GM23248 (cell line): Measurements from ENCODE around the gene CPED1. TPM values are rescaled to one million over a fixed set of nuclear protein-coding genes. Genes with fewer than 3 reads are reported as not detected.
"Not testable (repeated sequence)": the region's sequence is repeated elsewhere in the genome, so short reads cannot be mapped to it uniquely, and the experiment has no call there.

Experiments
- DNase-seq: peaks from one replicate; pipeline ENCODE4 v3.0.0-alpha.2; 2015
- H2AFZ ChIP-seq: fragments of 200-600 bp; sonication (generic); 2 replicates; pipeline ENCODE4 v1.6.1; 2016; ENCODE audit warnings: antibody characterized with exemption
- H3F3A ChIP-seq: fragments of 200-600 bp; sonication (generic); 2 replicates; pipeline ENCODE4 v1.6.1; 2016; ENCODE audit warnings: mild to moderate bottlenecking, antibody characterized with exemption, mixed run types; ENCODE audit not compliant: insufficient read depth
- H3K27ac ChIP-seq: fragments of 200-600 bp; sonication (generic); 2 replicates; pipeline ENCODE4 v1.5.1; 2016; ENCODE audit warnings: mild to moderate bottlenecking
- H3K27me3 ChIP-seq: fragments of 200-600 bp; sonication (generic); replicated peaks from 2 replicates; pipeline ENCODE4 v1.6.1; 2016; ENCODE audit warnings: mild to moderate bottlenecking; ENCODE audit not compliant: insufficient read depth
- H3K36me3 ChIP-seq: fragments of 200-600 bp; sonication (generic); 2 replicates; pipeline ENCODE4 v1.6.1; 2016; ENCODE audit warnings: low read depth, mild to moderate bottlenecking
- H3K4me1 ChIP-seq: fragments of 200-600 bp; sonication (generic); 2 replicates; pipeline ENCODE4 v1.6.1; 2016; ENCODE audit warnings: mild to moderate bottlenecking; ENCODE audit not compliant: insufficient read depth
- H3K4me2 ChIP-seq: fragments of 200-600 bp; sonication (generic); one replicate; pipeline ENCODE4 v1.6.1; 2016; ENCODE audit warnings: mild to moderate bottlenecking; ENCODE audit not compliant: unreplicated experiment
- H3K4me3 ChIP-seq: fragments of 200-600 bp; sonication (generic); 2 replicates; pipeline ENCODE4 v1.5.1; 2016; ENCODE audit warnings: mild to moderate bottlenecking
- H3K79me2 ChIP-seq: fragments of 200-600 bp; sonication (generic); 2 replicates; pipeline ENCODE4 v1.6.1; 2016; ENCODE audit warnings: mild to moderate bottlenecking; ENCODE audit not compliant: insufficient read depth
- H3K9ac ChIP-seq: fragments of 200-600 bp; sonication (generic); 2 replicates; pipeline ENCODE4 v1.6.1; 2016; ENCODE audit warnings: mild to moderate bottlenecking
- H3K9me2 ChIP-seq: fragments of 200-600 bp; sonication (generic); 2 replicates; pipeline ENCODE4 v1.6.1; 2016; ENCODE audit warnings: mixed run types, mild to moderate bottlenecking, moderate library complexity; ENCODE audit not compliant: insufficient read depth
- H3K9me3 ChIP-seq: fragments of 200-600 bp; sonication (generic); one replicate; pipeline ENCODE4 v1.6.1; 2017; ENCODE audit warnings: low read depth
- H4K20me1 ChIP-seq: fragments of 200-600 bp; sonication (generic); 2 replicates; pipeline ENCODE4 v1.6.0; 2016; ENCODE audit not compliant: insufficient read depth
- EZH2 ChIP-seq: fragments of 200-600 bp; sonication (generic); IDR thresholded peaks from 2 replicates; pipeline ENCODE4 v1.6.1; 2018; ENCODE audit warnings: antibody characterized with exemption, mild to moderate bottlenecking; ENCODE audit not compliant: insufficient read depth, poor library complexity, severe bottlenecking
- EZH2phosphoT487 ChIP-seq: fragments of 200-600 bp; sonication (generic); IDR thresholded peaks from 2 replicates; pipeline ENCODE4 v1.6.1; 2018; ENCODE audit warnings: antibody characterized with exemption, moderate library complexity, mild to moderate bottlenecking, low read depth; ENCODE audit not compliant: insufficient read depth
- WGBS, 2 experiments: methylation state at CpG; one replicate each; pipeline ENCODE4 v1.1.6; 2015 to 2017; ENCODE audit warnings: low lambda C conversion rate in 2 of 2, low coverage in 1 of 2; ENCODE audit errors: missing lambda C conversion rate in 2 of 2; 5-methylcytosine and 5-hydroxymethylcytosine counted together
- in situ Hi-C: fragments of 300-500 bp; cut with MboI; formaldehyde crosslinking; loops from 2 replicates; pipeline ENCODE4 v1.15.0; 2020
- polyA plus RNA-seq: library from polyadenylated mRNA; unstranded; fragments of >200 nt; fragmentation: Nextera tagmentation; extraction: Ambion mirVana; gene quantifications from 2 replicates; pipeline ENCODE4 v1.2.1, GENCODE V29; 2016
- total RNA-seq: library from RNA; depleted of rRNA; stranded (reverse); fragments of >200 nt; shearing (Covaris generic); gene quantifications from 2 replicates; pipeline ENCODE4 v1.2.3, GENCODE V29; 2014

Gene CPED1
- total and polyA plus RNA-seq, 2 experiments from 2014 or later: 12.4 to 20.2 TPM

DNA sequence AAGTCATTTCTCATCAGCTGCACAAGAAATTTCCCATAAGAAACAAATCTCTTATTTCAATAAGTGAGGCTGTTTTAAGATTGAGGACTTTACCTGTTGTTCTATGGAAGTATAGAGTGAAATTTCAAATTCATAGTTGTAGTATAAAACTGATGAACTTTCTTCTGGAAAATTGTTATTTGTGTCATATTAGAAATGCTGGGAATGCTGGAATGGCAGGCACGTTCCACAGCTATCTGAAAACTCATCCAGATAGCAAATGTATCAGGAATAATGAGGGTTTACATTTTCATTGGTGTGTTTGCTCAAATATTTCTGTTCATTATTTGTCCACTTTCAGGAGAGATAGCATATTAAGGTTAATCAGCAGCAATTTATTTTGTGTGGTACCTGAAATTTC is 40.8 kb downstream of the CPED1 start:
- H2AFZ ChIP-seq: no peak overlapping the region
- DNase-seq: no peak
- no peak overlapping the region for H3K27ac ChIP-seq
- no peaks in the 10 kb centered on the region for H3K79me2 ChIP-seq
- TF ChIP-seq EZH2: no peak
- no peak for TF ChIP-seq EZH2phosphoT487
- H3K4me2 ChIP-seq: no peak overlapping the region
- no peaks in the 10 kb centered on the region for H3K36me3 ChIP-seq
- peaks cover 18% of the 10 kb centered on the region for H3K4me1 ChIP-seq
- no peaks in the 10 kb centered on the region for H4K20me1 ChIP-seq
- H3F3A ChIP-seq: peaks cover 8% of the 10 kb centered on the region; the same call in 1 of the 2 replicates
- H3K9me2 ChIP-seq: no peaks in the 10 kb centered on the region
- in situ Hi-C loops: no loop called here
- no peak overlapping the region for H3K9ac ChIP-seq
- no peak overlapping the region for H3K4me3 ChIP-seq
- WGBS, 2 experiments: 98 to 100% methylated on average over 1 of the region's 1 CpG
- no peaks in the 10 kb centered on the region for H3K27me3 ChIP-seq
- no peaks in the 10 kb centered on the region for H3K9me3 ChIP-seq

DNA sequence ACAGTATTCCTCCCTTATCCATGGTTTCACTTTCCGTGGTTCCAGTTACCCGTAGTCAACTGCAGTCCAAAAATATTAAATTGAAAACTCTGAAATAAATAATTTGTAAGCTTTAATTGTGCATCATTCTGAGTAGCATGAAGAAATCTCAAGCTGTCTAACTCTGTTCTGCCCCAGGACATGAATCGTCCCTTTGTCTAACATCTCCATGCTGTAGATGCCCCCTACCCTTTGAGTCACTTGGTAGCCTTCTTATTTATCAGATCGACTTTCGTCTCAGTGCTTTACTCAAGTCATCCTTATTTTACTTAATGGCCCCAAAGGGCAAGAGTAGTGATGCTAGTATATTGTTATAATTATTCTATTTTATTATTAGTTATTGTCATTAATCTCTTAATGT is 41.8 kb downstream of the CPED1 start:
- H3K4me3 ChIP-seq: no peak overlapping the region
- DNase-seq: no peak

DNA sequence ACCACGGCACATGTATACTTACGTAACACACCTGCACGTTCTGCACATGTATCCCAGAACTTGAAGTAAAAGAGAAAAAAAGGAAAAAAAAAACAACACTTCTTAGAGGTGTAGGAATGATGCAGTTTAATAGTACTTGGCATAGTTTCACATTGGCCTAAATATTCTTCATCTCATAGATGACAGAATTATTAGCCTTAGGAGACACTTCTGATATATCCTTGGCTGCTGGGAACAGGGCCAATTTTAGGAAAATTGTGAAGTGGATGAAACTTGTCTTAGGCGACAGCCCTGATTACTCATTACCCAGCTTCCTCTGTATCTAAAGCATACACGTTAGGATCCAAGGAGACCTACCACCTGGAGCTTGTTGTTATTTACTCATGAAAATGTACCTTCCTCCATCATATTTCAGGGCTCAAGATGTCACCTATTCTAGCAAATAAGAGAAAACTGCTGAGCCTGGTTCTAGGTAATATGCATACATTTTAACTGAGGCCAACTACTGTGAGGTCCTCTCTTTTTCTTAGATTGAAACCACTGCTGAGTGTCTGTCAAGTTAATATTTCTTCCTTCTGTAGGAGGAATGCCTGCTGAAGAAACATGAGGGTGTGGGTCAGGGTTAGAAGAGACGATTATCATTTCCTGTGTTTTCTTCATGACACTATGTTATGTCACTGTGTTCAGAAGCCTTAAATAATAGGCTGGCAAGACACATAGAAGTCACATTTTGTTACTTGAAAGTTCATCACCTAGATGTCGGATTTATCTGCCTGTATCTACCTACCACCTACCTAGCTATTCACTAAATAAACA is 44.3 kb downstream of the CPED1 start:
- no peak for TF ChIP-seq EZH2phosphoT487
- no peak for TF ChIP-seq EZH2
- peak overlapping the region; percentile 37; the same call in 1 of the 2 replicates for H2AFZ ChIP-seq

More for the DNA sequence above, 41.8 kb downstream of the CPED1 start:
- in situ Hi-C loops: no loop called here
- H2AFZ ChIP-seq: no peak overlapping the region
- peaks cover 8% of the 10 kb centered on the region; the same call in 1 of the 2 replicates for H3F3A ChIP-seq
- no peak overlapping the region for H3K4me2 ChIP-seq
- no peak overlapping the region for H3K27ac ChIP-seq
- no peak overlapping the region for H3K9ac ChIP-seq
- no peaks in the 10 kb centered on the region for H3K79me2 ChIP-seq
- H4K20me1 ChIP-seq: no peaks in the 10 kb centered on the region
- no peaks in the 10 kb centered on the region for H3K9me2 ChIP-seq
- no peak for TF ChIP-seq EZH2
- no peak for TF ChIP-seq EZH2phosphoT487
- H3K36me3 ChIP-seq: no peaks in the 10 kb centered on the region
- H3K27me3 ChIP-seq: no peaks in the 10 kb centered on the region
- peaks cover 12% of the 10 kb centered on the region for H3K4me1 ChIP-seq
- WGBS, 2 experiments: 95 to 98% methylated on average over 5 of the region's 5 CpGs
- no peaks in the 10 kb centered on the region for H3K9me3 ChIP-seq

DNA sequence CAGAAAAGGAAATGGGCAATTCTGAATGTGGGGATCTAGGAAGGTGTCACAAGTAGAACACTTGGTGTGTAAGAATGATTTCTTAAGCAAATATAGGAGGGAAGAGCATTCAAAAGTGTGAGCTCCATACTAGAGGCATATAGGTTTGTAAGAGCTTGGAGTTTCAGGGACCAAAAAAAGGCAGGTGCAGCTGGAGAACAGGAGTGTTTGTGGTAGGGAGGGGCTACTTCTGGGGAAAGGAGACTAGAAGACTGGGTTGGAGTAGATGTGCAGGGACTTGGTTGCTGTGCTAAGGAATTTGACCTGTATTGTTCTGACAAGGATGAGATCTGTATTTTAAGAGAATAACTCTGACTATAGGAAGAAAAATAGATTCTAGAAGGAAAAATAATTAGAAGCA is 46.4 kb downstream of the CPED1 start:
- H3K4me1 ChIP-seq: peaks cover 12% of the 10 kb centered on the region
- H3K79me2 ChIP-seq: peaks cover 9% of the 10 kb centered on the region; the same call in 1 of the 2 replicates
- no peaks in the 10 kb centered on the region for H3K36me3 ChIP-seq
- H3K9me2 ChIP-seq: no peaks in the 10 kb centered on the region
- no peak for TF ChIP-seq EZH2phosphoT487
- TF ChIP-seq EZH2: no peak
- H3K9ac ChIP-seq: no peak overlapping the region
- no peak for DNase-seq
- no peaks in the 10 kb centered on the region for H3K27me3 ChIP-seq
- H3K4me2 ChIP-seq: no peak overlapping the region
- H3K27ac ChIP-seq: no peak overlapping the region
- in situ Hi-C loops: no loop called here
- H3F3A ChIP-seq: peaks cover 8% of the 10 kb centered on the region; the same call in 1 of the 2 replicates
- no peaks in the 10 kb centered on the region for H3K9me3 ChIP-seq
- H3K4me3 ChIP-seq: no peak overlapping the region
- no peak overlapping the region for H2AFZ ChIP-seq
- no peaks in the 10 kb centered on the region for H4K20me1 ChIP-seq

More for the DNA sequence above, 44.3 kb downstream of the CPED1 start:
- DNase-seq: peak; percentile 37
- Histone ChIP-seq H3K9me3 (no peaks in the 10 kb centered on the region), H4K20me1 (no peaks in the 10 kb centered on the region), H3K36me3 (no peaks in the 10 kb centered on the region), H3K27me3 (no peaks in the 10 kb centered on the region), H3K4me2 (no peak overlapping the region), H3F3A (peaks cover 8% of the 10 kb centered on the region; the same call in 1 of the 2 replicates), H3K4me3 (no peak overlapping the region), H3K27ac (peak overlapping the region; percentile 19; the same call in 1 of the 2 replicates), H3K4me1 (peaks cover 12% of the 10 kb centered on the region), H3K9me2 (no peaks in the 10 kb centered on the region), H3K9ac (no peak overlapping the region), H3K79me2 (peaks cover 9% of the 10 kb centered on the region; the same call in 1 of the 2 replicates)
- in situ Hi-C loops: no loop called here
- WGBS, 2 experiments: 57 to 64% methylated on average over 7 of the region's 7 CpGs

DNA sequence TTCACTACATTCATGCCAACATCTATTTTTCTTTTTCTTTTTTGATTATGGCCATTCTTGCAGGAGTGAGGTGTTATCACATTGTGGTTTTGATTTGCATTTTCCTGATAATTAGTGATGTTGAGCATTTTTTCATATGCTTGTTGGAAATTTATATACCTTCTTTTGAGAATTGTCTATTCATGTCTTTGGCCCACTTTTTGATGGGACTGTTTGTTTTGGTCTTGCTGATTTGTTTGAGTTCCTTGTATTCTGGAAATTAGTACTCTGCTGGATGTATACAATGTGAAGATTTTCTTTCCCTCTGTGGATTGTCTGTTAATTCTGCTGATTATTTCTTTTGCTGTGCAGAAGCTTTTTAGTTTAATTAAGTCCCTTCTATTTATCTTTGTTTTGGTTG is 48.3 kb downstream of the CPED1 start:
- H3F3A ChIP-seq, H3K9me2 ChIP-seq, H3K9ac ChIP-seq, DNase-seq, H3K79me2 ChIP-seq, H3K4me3 ChIP-seq, H3K4me2 ChIP-seq, H3K27ac ChIP-seq, H4K20me1 ChIP-seq, H2AFZ ChIP-seq, H3K9me3 ChIP-seq, H3K36me3 ChIP-seq, in situ Hi-C loops, H3K27me3 ChIP-seq: not testable (repeated sequence)
- peaks cover 18% of the 10 kb centered on the region for H3K4me1 ChIP-seq

DNA sequence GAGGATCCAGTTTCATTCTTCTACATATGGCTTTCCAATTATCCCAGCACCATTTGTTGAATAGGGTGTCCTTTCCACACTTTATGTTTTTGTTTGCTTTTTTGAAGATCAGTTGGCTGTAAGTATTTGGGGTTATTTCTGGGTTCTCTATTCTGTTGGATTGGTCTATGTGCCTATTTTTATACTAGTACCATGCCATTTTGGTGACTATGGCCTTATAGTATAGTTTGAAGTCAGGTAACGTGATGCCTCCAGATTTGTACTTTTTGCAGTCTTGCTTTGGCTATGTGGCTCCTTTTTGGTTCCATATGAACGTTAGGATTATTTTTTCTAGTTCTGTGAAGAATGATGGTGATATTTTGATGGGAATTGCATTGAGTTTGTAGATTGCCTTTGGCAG is 48.8 kb downstream of the CPED1 start:
- H3K36me3 ChIP-seq, DNase-seq, H3K4me2 ChIP-seq, H3K27me3 ChIP-seq, in situ Hi-C loops, H3K9me2 ChIP-seq, H3K9ac ChIP-seq, H3F3A ChIP-seq, H4K20me1 ChIP-seq, H3K79me2 ChIP-seq, H3K4me3 ChIP-seq, H2AFZ ChIP-seq, H3K27ac ChIP-seq, H3K9me3 ChIP-seq: not testable (repeated sequence)
- WGBS, 2 experiments: 95 to 98% methylated on average over 2 of the region's 2 CpGs
- H3K4me1 ChIP-seq: peaks cover 19% of the 10 kb centered on the region
